Umbilical cord (tissue), 2 donors: ENCODE data around the gene POLE4. TPM values are rescaled to one million over a fixed set of nuclear protein-coding genes. Genes with fewer than 3 reads are reported as not detected.

Source experiments
- DNase-seq: peaks from one replicate; pipeline ENCODE4 v3.0.0-alpha.2; 2015; ENCODE audit warnings: low spot score
- total RNA-seq: library from RNA; depleted of rRNA; stranded (reverse); fragments of >200 nt; gene quantifications from one replicate; pipeline ENCODE4 v1.2.3, GENCODE V29; 2014; ENCODE audit warnings: low replicate concordance; ENCODE audit not compliant: insufficient read depth

POLE4 gene
- total RNA-seq, 1 donor from 2014 or later = 31.8 TPM

GRCh38 chr2:74939919-74940812, 18.3 kb upstream of the POLE4 start:
- DNase-seq = no peak

DNA sequence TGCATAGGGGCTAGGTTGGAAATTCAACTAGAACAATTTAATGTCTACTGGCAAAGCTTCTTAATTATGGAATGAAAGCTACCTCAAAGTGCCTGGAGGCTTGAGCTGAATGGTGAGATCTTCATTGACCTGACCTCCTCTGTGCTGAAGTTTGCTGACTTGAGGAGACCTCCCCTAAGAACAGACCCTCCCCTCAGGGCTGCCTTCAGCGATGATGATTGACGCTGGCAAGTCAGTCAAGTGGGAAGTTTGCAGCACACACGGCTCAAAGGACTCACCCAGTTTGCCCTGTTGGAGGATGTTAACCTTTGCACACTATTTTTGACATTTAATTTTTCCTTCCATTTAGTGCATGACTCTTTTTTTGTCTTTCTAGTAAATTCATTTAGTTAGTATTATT, 17.2 kb upstream of the POLE4 start:
- DNase-seq = no peak

GRCh38 chr2:74942263-74942662, 16.2 kb upstream of the POLE4 start:
- DNase-seq = no peak

DNA sequence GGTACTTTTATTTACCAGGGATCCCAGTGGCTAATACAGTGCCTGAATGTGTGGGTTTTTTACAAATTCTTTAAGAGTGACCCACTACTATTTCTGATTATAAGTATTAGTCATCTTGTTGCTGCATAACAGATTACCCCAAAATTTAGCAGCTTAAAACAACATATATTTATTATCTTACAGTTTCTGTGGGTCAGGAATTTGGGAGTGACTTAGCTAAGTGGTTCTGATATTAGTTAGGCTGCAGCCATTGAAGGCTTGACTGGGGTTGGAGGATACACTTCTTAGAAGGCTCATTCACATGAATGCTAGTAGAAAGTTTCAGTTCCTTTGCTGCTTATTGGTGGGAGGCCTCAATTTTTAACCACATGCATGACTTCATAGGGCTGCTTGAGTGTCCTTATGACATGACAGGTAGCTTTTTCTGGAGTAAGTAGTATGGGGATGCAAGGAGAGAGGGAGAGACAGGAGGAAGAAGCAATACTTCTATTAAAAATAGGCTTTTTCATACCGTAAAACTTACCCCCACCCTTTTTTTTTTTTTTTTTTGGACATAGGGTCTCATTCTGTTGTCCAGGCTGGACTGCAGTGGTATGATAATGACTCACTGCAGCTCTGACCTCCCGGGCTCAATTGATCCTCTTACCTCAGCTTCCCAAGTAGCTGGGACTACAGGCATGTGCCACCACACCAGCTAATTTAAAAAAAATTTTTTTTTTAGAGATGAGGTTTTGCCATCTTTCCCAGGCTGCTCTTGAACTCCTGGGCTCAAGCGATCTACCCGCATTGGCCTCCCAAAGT, 13.3 kb upstream of the POLE4 start:
- no peak for DNase-seq

GRCh38 chr2:74945788-74946331, 12.6 kb upstream of the POLE4 start:
- no peak for DNase-seq

- DNase-seq = no peak
Measured at GRCh38 chr2:74947703-74948102, 10.7 kb upstream of the POLE4 start.

- DNase-seq = no peak
Measured at GRCh38 chr2:74948779-74949178, 9.7 kb upstream of the POLE4 start.

DNA sequence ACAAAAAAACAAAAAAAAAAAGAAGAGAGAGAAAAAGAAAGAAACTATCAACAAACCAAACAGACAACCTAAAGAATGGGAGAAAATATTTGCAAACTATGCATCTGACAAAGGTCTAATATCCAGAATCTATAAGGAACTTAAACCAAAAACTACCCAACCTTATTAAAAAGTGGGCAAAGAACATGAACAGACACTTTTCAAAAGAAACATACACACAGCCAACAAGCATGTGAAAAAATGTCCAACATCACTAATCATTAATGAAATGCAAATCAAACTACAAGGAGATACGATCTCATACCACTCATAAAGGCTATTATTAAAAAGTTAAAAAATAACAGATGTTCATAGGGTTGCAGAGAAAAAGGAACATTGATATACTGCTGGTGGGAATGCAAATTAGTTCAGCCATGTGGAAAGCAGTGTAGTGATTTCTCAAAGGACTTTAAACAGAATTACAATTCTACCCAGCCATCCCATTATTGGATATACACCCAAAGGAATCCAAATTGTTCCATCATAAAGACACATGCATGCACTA, 7.2 kb upstream of the POLE4 start:
- no peak for DNase-seq

GRCh38 chr2:74952575-74952974, 5.9 kb upstream of the POLE4 start:
- DNase-seq = no peak

- no peak for DNase-seq
Measured at GRCh38 chr2:74953796-74954499, 4.5 kb upstream of the POLE4 start.

- no peak for DNase-seq
Measured at GRCh38 chr2:74954500-74954874, 4.0 kb upstream of the POLE4 start.

DNA sequence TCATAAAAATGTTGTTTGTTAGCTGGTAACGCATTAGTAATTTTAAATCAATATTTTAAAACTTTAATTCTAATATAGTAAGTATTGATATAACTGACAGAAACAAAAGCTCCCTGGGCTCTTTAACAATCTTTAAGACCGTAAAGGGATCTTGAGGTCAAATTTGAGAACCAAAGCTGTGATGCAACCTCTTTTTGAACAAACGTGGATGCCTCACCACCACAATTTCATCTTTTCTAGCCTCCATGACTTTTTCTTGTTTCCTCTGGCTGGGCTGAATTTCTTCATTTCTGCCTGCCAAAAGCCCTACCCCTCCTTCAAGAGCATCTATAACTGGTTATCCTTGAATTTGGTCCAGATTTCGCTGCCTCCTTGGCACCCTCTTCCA, 563 bp upstream of the POLE4 start:
- no peak for DNase-seq

DNA sequence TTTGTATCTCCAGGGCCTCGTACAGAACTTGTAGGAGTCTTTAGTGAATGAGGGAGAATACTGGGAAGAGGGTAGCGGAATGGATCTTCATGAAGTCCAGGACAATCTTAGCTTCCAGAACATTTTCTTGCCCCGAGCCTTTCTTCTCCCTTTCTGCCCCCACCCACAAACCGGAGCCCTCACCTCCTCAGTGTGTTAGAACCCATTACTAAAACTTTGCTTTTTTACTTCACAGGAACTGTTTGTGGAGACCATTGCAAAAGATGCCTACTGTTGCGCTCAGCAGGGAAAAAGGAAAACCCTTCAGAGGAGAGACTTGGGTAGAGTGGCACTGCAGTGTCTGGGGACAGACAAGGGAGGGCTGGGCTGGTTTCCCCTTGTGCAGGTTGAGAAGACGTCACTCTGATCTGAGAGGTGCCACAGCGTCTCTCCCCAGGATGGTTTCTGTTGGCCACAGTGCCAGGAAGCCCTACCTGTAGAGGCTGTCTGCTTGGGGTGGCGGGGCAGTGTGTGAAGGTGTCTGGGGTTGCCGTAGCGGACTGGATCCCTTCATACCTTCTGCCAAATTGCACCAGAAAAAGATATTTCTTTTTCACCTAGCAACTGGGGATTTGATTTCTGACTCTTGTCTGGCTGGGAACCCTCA, 786 bp downstream of the POLE4 start:
- DNase-seq = no peak

GRCh38 chr2:74966887-74967286, 8.4 kb downstream of the POLE4 start:
- no peak for DNase-seq

- DNase-seq = peak; percentile 20
Measured at GRCh38 chr2:74975016-74975415, 16.6 kb downstream of the POLE4 start.

GRCh38 chr2:74979844-74980243, 21.4 kb downstream of the POLE4 start:
- no peak for DNase-seq

DNA sequence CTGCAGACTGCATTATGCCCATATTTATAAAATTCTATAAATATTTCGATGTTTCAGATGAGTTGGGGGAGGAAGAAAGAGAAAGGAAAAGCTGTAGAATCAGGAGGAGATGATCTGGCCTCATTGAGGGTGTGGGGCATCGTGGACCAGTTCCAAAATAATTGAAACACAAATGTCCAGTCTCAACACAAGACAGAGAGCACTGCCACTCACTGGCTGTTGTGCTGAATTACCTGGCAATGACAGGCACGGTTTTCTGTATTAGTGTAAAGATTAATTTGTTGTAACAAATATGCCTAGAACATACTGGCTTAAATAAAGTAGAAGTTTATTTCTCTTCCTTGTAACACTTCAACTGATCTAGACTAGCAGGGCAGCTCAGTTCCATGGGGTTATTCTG, 24.1 kb downstream of the POLE4 start:
- DNase-seq = no peak

- DNase-seq = peak; percentile 23
Measured at GRCh38 chr2:74983631-74984392, 25.4 kb downstream of the POLE4 start.

DNA sequence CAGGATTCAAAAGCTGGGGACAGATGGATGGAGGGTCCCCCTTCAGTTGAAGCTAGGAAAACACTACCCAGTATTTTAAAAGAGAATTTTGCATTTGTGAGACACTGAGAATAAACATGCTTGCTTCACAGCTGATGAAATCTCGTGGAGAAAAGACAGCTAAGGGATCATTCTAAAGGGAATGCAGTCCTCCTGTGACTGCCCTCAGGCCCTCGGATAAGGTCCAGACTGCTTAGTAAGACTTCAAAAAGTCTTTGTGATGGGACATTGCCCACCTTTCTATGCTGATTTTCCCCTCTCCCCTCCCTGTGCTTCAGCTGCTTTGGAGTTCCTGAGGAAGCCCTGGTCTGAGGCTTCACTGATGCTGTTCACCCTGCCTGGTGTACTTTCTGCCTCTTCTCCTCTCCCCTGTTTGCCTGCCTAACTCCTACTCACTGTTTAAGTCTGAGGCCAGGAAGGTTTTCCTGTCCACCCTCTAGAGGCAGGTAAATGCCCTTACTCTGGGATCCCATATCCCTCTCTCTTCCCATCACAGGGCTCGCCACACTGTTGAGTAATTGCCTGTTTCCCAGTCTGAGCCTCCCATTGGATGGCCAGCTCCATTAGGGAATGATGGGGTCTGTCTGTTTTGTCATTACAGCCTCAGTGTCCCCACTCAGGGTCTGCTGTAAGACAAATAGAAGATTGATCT, 26.6 kb downstream of the POLE4 start:
- DNase-seq = peak; percentile 26
